KMS-11 (cell line): ENCODE results near the gene CDH26.

ENCODE experiments used
- H2AFZ ChIP-seq: fragments of 200-600 bp; sonication (generic); 2 replicates; pipeline ENCODE4 v1.6.1; 2016; ENCODE audit warnings: antibody characterized with exemption, mixed run types, low read depth
- H3K27ac ChIP-seq: fragments of 200-600 bp; sonication (generic); 2 replicates; pipeline ENCODE4 v1.6.1; 2016; ENCODE audit warnings: mild to moderate bottlenecking, mixed run types
- H3K27me3 ChIP-seq: fragments of 200-600 bp; sonication (generic); 2 replicates; pipeline ENCODE4 v1.6.1; 2017; ENCODE audit warnings: mild to moderate bottlenecking, low read depth, mixed run types, moderate library complexity; ENCODE audit not compliant: insufficient read depth
- H3K36me3 ChIP-seq: fragments of 200-600 bp; sonication (generic); 2 replicates; pipeline ENCODE4 v1.6.1; 2017; ENCODE audit warnings: mild to moderate bottlenecking, mixed run types; ENCODE audit not compliant: insufficient read depth
- H3K4me1 ChIP-seq: fragments of 200-600 bp; sonication (generic); 2 replicates; pipeline ENCODE4 v1.6.1; 2016; ENCODE audit warnings: mild to moderate bottlenecking, low read depth, mixed run types; ENCODE audit not compliant: poor library complexity, severe bottlenecking
- H3K4me2 ChIP-seq: fragments of 200-600 bp; sonication (generic); 2 replicates; pipeline ENCODE4 v1.7.0; 2016; ENCODE audit warnings: mild to moderate bottlenecking, mixed run types
- H3K4me3 ChIP-seq: fragments of 200-600 bp; sonication (generic); IDR thresholded peaks from 2 replicates; pipeline ENCODE4 v1.6.1; 2017; ENCODE audit warnings: low read depth, low read length, mixed read lengths; ENCODE audit not compliant: insufficient read depth
- H3K79me2 ChIP-seq: fragments of 200-600 bp; sonication (generic); 2 replicates; pipeline ENCODE4 v1.6.1; 2016; ENCODE audit warnings: low read depth, mixed run types; ENCODE audit not compliant: insufficient read depth
- H3K9ac ChIP-seq: fragments of 200-600 bp; sonication (generic); 2 replicates; pipeline ENCODE4 v1.6.1; 2016; ENCODE audit warnings: mild to moderate bottlenecking, mixed run types
- H4K20me1 ChIP-seq: fragments of 200-600 bp; sonication (generic); 2 replicates; pipeline ENCODE4 v1.6.1; 2016; ENCODE audit warnings: mild to moderate bottlenecking, mixed run types; ENCODE audit not compliant: insufficient read depth
- TF ChIP-seq, protein P1 (sequence below): fragments of 200-600 bp; sonication (generic); conservative IDR thresholded peaks from 2 replicates; pipeline ENCODE4 v1.6.1; 2017; ENCODE audit warnings: low read depth, mild to moderate bottlenecking, antibody characterized with exemption, low read length, moderate library complexity, mixed read lengths

The CDH26 gene

GRCh38 chr20:59938696-59939051 lies 19.5 kb upstream of the CDH26 start:
- Histone ChIP-seq H4K20me1 (no peaks in the 10 kb centered on the region), H2AFZ (no peak overlapping the region), H3K79me2 (peaks cover 20% of the 10 kb centered on the region), H3K27me3 (no peaks in the 10 kb centered on the region), H3K27ac (no peak overlapping the region), H3K4me2 (no peak overlapping the region), H3K9ac (no peak overlapping the region), H3K4me1 (peaks cover 23% of the 10 kb centered on the region), H3K4me3 (no peak overlapping the region), H3K36me3 (no peaks in the 10 kb centered on the region)
- TF ChIP-seq, protein P1, sequence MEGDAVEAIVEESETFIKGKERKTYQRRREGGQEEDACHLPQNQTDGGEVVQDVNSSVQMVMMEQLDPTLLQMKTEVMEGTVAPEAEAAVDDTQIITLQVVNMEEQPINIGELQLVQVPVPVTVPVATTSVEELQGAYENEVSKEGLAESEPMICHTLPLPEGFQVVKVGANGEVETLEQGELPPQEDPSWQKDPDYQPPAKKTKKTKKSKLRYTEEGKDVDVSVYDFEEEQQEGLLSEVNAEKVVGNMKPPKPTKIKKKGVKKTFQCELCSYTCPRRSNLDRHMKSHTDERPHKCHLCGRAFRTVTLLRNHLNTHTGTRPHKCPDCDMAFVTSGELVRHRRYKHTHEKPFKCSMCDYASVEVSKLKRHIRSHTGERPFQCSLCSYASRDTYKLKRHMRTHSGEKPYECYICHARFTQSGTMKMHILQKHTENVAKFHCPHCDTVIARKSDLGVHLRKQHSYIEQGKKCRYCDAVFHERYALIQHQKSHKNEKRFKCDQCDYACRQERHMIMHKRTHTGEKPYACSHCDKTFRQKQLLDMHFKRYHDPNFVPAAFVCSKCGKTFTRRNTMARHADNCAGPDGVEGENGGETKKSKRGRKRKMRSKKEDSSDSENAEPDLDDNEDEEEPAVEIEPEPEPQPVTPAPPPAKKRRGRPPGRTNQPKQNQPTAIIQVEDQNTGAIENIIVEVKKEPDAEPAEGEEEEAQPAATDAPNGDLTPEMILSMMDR = no peak

DNA sequence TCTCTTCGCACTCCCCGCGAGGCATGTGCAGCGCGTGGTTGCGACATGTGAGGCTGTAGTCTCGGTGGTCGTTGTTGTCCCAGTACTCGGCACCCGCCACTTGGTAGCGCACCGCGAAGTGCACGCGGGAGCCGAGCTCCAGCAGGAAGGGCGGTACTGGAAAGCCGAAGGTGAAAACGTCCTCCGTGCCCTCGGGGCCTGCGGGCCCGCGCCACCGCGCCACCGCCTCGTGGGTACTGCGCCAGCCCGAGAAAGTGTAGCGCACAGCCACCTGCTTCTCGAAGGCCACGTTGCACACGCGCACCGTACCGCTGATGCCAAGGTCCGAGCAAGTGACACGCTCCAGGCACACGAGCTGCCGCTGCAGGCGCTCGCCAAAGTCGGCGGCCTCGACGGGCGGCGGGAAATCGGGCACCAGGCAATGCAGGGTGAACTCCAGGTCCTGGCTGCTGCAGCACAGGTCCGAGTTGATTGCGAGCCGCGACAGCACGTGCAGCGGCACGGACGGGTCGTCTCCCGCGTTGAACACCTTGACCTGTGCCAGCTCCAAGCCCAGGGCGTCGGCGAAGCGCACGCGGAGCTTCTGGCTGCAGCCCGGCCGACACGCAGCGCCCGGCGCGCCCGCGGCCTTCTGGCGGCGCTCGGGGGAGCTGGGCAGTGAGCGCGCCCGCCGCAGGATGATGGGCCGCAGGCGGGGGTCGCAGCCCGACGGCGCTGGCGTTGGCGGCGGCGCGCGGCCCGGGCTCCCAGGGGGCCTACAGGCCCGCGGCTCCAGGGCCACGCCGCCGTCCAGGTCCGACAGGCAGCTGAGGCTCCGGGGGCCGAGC lies 19.0 kb upstream of the CDH26 start:
- H2AFZ ChIP-seq = peak overlapping the region; percentile 83
- peaks cover 23% of the 10 kb centered on the region for H3K4me1 ChIP-seq
- H4K20me1 ChIP-seq = no peaks in the 10 kb centered on the region
- peaks cover 20% of the 10 kb centered on the region for H3K79me2 ChIP-seq
- peak overlapping the region; percentile 57; the same call in 1 of the 2 replicates for H3K4me2 ChIP-seq
- no peaks in the 10 kb centered on the region; the same call in 1 of the 2 replicates for H3K36me3 ChIP-seq
- H3K27me3 ChIP-seq = no peaks in the 10 kb centered on the region
- H3K27ac ChIP-seq = no peak overlapping the region; the same call in 1 of the 2 replicates
- TF ChIP-seq, protein P1 = no peak
- H3K4me3 ChIP-seq = no peak overlapping the region
- peak overlapping the region; percentile 88 for H3K9ac ChIP-seq

DNA sequence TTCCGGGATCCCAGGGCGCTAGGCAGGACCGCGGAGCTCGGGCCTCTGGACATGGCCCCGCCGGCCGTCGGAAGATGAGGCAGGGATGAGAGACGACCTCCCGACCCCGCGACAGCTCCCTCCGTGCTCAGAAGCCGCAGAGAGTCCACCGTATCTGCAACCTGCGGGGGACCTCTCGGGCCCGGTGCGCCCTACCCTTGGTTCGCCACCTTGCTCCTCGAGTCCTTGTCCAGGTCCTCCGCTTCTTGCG lies 18.4 kb upstream of the CDH26 start:
- peaks cover 23% of the 10 kb centered on the region for H3K4me1 ChIP-seq
- H3K4me2 ChIP-seq = peak overlapping the region; percentile 57
- no peak overlapping the region for H3K4me3 ChIP-seq
- peak overlapping the region; percentile 83 for H2AFZ ChIP-seq
- peak overlapping the region; percentile 88 for H3K9ac ChIP-seq
- H3K36me3 ChIP-seq = no peaks in the 10 kb centered on the region; the same call in 1 of the 2 replicates
- TF ChIP-seq, protein P1 = no peak
- no peaks in the 10 kb centered on the region for H4K20me1 ChIP-seq
- H3K27ac ChIP-seq = peak overlapping the region; percentile 88
- H3K27me3 ChIP-seq = no peaks in the 10 kb centered on the region
- peaks cover 20% of the 10 kb centered on the region for H3K79me2 ChIP-seq

- Histone ChIP-seq H2AFZ (peak within 1 kb of the TSS; percentile 83), H3K4me1 (peaks cover 23% of the 10 kb centered on the region), H3K27ac (peak within 1 kb of the TSS; percentile 88), H3K36me3 (no peaks in the 10 kb centered on the region; the same call in 1 of the 2 replicates), H4K20me1 (no peaks in the 10 kb centered on the region), H3K79me2 (peaks cover 20% of the 10 kb centered on the region), H3K27me3 (no peaks in the 10 kb centered on the region), H3K4me2 (peak within 1 kb of the TSS; percentile 57), H3K9ac (peak within 1 kb of the TSS; percentile 88), H3K4me3 (peak within 1 kb of the TSS; percentile 64)
- TF ChIP-seq, protein P1 = no peak; the same call in 1 of the 2 replicates
Observed at GRCh38 chr20:59940129-59940955, 17.9 kb upstream of the CDH26 start, which contains the start of the genes FAM217B and PPP1R3D. TSS of gene FAM217B (plus strand) at chr20:59940389. CDS start at chr20:59943944, 3,555 bp downstream. TSS of gene PPP1R3D (minus strand) at chr20:59940305. CDS start at chr20:59939931, 374 bp downstream.
